HepG2 (cell line): ENCODE measurements around the gene SLC24A4.

Experiments
- MYC ChIP-seq: sonication (generic); formaldehyde crosslinking; IDR thresholded peaks from 2 replicates; pipeline ENCODE4 v1.9.0; 2021; ENCODE audit warnings: missing genetic modification reagents, borderline replicate concordance
- REST ChIP-seq, 2 experiments: IDR thresholded peaks; 2 replicates each; pipeline ENCODE4 v1.6.1; 2011 to 2012; ENCODE audit warnings: low read length in 2 of 2, borderline replicate concordance in 1 of 2, low read depth in 1 of 2, mild to moderate bottlenecking in 1 of 2, moderate library complexity in 1 of 2
- TAF15 ChIP-seq: fragments of 200-400 bp; formaldehyde crosslinking; IDR thresholded peaks from one replicate; pipeline ENCODE4 v1.6.1; 2018; ENCODE audit warnings: mild to moderate bottlenecking, low read depth, low read length; ENCODE audit not compliant: poor library complexity, severe bottlenecking
- TFDP1 ChIP-seq: IDR thresholded peaks from 2 replicates; pipeline ENCODE4 v1.6.1; 2016; ENCODE audit warnings: missing compliant biosample characterization, missing genetic modification reagents, borderline replicate concordance
- USF2 ChIP-seq, 2 experiments: sonication (generic) in 1 of 2; formaldehyde crosslinking in 1 of 2; IDR thresholded peaks; 2 replicates each; pipeline versions ENCODE4 v1.5.1 to v1.6.1; 2011 to 2020; ENCODE audit warnings: borderline replicate concordance in 1 of 2, low read depth in 1 of 2, low read length in 1 of 2, mild to moderate bottlenecking in 1 of 2, missing genetic modification reagents in 1 of 2, moderate library complexity in 1 of 2

GRCh38 chr14:92451245-92451644, 128.3 kb downstream of the SLC24A4 start:
- TF ChIP-seq USF2 (IDR thresholded peaks at IDR 0.05; ENCODE audit: low read depth, low read length) (no peak), USF2 (CRISPR knock-in tag; IDR thresholded peaks at IDR 0.05; ENCODE audit: borderline replicate concordance) (no peak), TFDP1 (CRISPR knock-in tag) (no peak), MYC (CRISPR knock-in tag) (no peak), REST (IDR thresholded peaks at IDR 0.05; ENCODE audit: borderline replicate concordance in 1 of 2, low read depth in 1 of 2, low read length in 2 of 2) (no peak), TAF15 (no peak)
